Dedifferentiated amniotic fluid mesenchymal stem cell (primary cell): Measurements from ENCODE around the gene REM1.
"Not testable (repeated sequence)": the region's sequence is repeated elsewhere in the genome, so short reads cannot be mapped to it uniquely, and the experiment has no call there.

ENCODE experiments used
- DNase-seq: peaks from one replicate; pipeline ENCODE4 v3.0.0-alpha.2; 2016; ENCODE audit errors: extremely low spot score

The REM1 gene, protein sequence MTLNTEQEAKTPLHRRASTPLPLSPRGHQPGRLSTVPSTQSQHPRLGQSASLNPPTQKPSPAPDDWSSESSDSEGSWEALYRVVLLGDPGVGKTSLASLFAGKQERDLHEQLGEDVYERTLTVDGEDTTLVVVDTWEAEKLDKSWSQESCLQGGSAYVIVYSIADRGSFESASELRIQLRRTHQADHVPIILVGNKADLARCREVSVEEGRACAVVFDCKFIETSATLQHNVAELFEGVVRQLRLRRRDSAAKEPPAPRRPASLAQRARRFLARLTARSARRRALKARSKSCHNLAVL

GRCh38 chr20:31474758-31475427 lies at the start of gene REM1, which contains the start of gene DEFB124:
Gene REM1, plus strand, starts transcription at chr20:31475288. Its CDS starts 1,158 bp downstream, at chr20:31476446.
Gene DEFB124, minus strand, starts transcription at chr20:31475127. Its CDS starts 2,114 bp downstream, at chr20:31473013.
- DNase-seq, result no peak

- DNase-seq, result no peak
These were observed 49.3 kb upstream of the REM1 start for GRCh38 chr20:31425797-31426196.

DNA sequence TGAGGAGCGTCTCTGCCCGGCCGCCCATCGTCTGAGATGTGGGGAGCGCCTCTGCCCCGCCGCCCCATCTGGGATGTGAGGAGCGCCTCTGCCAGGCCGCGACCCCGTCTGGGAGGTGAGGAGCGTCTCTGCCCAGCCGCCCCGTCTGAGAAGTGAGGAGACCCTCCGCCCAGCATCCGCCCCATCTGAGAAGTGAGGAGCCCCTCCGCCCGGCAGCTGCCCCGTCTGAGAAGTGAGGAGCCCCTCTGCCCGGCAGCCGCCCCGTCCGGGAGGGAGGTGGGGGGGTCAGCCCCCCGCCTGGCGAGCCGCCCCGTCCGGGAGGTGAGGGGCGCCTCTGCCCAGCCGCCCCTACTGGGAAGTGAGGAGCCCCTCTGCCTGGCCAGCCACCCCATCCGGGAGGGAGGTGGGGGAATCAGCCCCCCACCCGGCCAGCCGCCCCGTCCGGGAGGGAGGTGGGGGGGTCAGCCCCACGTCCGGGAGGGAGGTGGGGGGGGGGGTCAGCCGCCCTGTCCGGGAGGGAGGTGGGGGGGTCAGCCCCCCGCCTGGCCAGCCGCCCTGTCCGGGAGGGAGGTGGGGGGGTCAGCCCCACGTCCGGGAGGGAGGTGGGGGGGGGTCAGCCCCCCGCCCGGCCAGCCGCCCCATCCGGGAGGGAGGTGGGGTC lies 48.1 kb upstream of the REM1 start:
- DNase-seq, result not testable (repeated sequence)

- DNase-seq, result not testable (repeated sequence)
These were observed 47.5 kb upstream of the REM1 start for GRCh38 chr20:31427576-31427975.

GRCh38 chr20:31430568-31431115 lies 44.4 kb upstream of the REM1 start:
- DNase-seq, result no peak

GRCh38 chr20:31440012-31440659 lies 35.0 kb upstream of the REM1 start, which contains the start of gene DEFB123:
Gene DEFB123, plus strand, starts transcription at chr20:31440632. Its CDS starts 67 bp downstream, at chr20:31440699.
- no peak for DNase-seq

GRCh38 chr20:31446084-31446819 lies 28.8 kb upstream of the REM1 start:
- no peak for DNase-seq

DNA sequence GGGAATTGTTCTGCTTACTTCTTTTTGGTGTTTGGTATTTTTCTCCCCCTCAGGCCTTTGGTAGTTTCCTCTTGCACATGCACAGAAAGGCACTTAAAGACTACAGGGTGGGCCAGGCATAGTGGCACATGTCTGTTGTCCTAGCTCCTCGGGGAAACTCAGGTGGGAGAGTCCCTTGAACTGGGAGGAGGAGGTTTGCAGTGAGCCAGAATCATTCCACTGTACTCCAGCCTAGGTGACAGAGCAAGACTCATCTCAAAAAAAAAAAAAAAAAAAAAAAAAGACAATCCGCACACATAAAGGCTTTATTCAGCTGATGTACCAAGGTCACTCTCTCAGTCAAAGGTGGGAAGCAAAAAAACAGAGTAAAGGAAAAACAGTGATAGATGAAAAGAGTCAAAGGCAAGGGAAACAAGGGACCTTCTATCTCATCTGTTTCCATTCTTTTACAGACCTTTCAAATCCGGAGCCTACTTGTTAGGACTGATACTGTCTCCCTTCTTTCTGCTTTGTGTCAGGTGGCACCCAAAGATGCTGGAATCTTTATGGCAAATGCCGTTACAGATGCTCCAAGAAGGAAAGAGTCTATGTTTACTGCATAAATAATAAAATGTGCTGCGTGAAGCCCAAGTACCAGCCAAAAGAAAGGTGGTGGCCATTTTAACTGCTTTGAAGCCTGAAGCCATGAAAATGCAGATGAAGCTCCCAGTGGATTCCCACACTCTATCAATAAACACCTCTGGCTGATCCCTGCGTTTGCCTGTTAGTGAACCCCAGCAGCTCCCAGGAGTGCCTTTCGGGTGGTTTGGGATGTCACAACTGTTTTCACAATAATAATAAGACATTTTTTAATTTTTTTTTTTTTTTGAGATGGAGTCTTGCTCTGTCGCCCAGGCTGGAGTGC lies 25.3 kb upstream of the REM1 start:
- DNase-seq, result no peak

GRCh38 chr20:31452575-31452974 lies 22.5 kb upstream of the REM1 start:
- DNase-seq, result no peak

- no peak for DNase-seq
These were observed 20.7 kb upstream of the REM1 start for GRCh38 chr20:31454361-31454760.

GRCh38 chr20:31470946-31471345 lies 4.1 kb upstream of the REM1 start:
- not testable (repeated sequence) for DNase-seq

GRCh38 chr20:31472395-31473330 lies 2.4 kb upstream of the REM1 start:
- DNase-seq, result no peak

GRCh38 chr20:31473331-31474096 lies 1.6 kb upstream of the REM1 start:
- no peak for DNase-seq

DNA sequence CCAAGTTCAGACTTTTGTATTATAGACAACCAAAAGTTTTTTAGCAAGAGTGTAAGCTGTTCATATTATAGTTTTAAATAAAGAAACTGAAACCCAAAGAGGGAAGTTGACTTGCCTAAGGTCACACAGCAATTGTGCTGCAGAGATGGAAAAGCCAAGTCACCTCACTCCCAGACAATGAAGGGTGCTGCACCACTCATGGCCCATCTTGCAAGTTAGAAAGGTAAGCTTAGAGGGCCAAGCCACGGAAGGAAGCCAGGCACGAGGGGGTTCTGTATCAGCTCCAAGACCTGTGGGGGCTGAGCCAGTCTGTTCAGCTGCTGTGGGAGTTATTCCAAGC lies 1.0 kb upstream of the REM1 start:
- DNase-seq, result no peak

GRCh38 chr20:31475472-31476293 lies 595 bp downstream of the REM1 start:
- DNase-seq, result no peak

DNA sequence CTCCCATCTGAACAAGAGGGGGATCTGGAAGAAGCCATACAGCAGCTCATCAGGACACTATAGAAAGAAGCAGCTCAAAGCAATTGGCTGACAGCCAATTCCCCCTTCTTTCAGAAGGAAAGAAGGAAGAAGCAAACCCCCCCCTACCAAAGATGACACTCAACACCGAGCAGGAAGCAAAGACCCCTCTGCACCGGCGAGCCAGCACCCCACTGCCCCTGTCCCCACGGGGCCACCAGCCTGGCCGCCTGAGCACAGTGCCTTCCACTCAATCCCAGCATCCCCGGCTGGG lies 1.2 kb downstream of the REM1 start:
- no peak for DNase-seq

GRCh38 chr20:31476643-31477215 lies 1.6 kb downstream of the REM1 start:
- DNase-seq, result no peak
